Mesenteric fat pad (tissue), 1 donor: ENCODE results near the gene SETD5. TPM values are rescaled to one million over a fixed set of nuclear protein-coding genes. Genes with fewer than 3 reads are reported as not detected.
A peak's percentile ranks its signal among the peaks of the same experiment; 100 is the strongest.

Experiments used
- DNase-seq: peaks from one replicate; pipeline ENCODE4 v3.0.0-alpha.2; 2020; ENCODE audit warnings: low spot score
- total RNA-seq: library from RNA; stranded (reverse); fragmentation: NEBNext Ultra II Directional; extraction: Animal tissue kit (Norgen Biotek cat#: 25700); gene quantifications from one replicate; pipeline ENCODE4 v1.2.1, GENCODE V29; 2021
- donor health status: DM: yes; HTN: yes; CAD: no.

Gene SETD5
- total RNA-seq, 1 donor from 2014 or later, result 127 TPM

DNA sequence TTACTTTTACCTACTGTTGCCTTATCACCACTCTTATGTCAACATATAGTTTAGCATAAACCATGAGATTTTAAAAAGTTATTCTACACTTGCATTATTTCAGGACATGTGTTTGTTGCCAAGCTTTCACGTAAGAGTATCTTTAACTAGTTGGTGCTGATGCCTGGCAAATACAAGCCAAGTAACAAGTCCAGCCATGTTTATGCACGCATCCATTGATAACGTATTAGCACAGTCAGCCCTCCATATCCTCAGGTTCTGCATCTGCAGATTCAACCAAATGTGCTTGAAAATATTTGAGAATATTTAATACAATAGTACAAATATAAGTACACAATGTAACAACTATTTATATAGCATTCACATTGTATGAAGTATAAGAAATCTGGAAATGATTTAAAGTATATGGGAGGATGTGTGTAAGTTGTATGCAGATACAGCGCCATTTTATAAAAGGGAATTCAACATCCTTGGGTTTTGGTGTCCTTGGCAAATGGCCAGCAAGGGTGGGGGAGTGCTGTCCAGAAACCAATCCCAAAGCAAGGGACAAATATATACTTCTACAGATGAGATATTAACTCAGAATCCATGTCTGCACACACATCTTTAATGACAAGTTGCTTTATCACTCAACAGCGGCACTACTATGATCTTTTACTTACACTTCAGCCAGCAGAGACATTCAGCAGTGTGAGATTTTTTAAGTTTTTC lies 8.7 kb upstream of the SETD5 start:
- DNase-seq, result no peak

GRCh38 chr3:9390265-9390888 lies 7.0 kb upstream of the SETD5 start:
- no peak for DNase-seq

- no peak for DNase-seq
Measured at GRCh38 chr3:9392041-9392440, 5.4 kb upstream of the SETD5 start.

DNA sequence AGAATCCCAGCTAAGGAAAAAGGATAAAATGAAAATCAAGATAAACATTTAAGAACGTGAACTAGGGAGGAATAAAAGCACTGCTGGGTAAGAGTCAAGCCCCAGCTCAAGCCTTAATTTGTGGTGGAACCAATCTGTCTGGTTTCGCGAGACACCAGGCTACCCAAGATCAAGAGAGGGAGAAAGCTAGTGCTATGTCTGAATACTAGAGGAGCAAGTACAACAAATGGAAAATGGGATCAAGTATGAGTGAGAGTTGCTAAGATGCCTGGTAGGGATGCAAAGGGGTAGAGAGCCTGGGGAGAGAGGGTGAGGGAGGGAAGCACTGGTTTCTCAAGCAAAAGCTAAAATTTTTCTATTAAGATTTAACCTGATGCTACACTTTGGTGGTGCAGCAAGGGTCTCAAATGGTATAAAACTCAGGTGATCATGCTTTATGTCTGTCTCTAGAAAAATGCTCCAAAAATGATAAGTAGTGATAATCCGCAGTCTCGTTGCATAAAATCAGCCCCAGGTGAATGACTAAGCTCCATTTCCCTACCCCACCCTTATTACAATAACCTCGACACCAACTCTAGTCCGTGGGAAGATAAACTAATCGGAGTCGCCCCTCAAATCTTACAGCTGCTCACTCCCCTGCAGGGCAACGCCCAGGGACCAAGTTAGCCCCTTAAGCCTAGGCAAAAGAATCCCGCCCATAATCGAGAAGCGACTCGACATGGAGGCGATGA lies 1.7 kb upstream of the SETD5 start:
- DNase-seq, result no peak

- no peak for DNase-seq
Measured at GRCh38 chr3:9396301-9396631, 1.1 kb upstream of the SETD5 start.

GRCh38 chr3:9396632-9397331 lies 633 bp upstream of the SETD5 start:
- DNase-seq, result peak; percentile 99

DNA sequence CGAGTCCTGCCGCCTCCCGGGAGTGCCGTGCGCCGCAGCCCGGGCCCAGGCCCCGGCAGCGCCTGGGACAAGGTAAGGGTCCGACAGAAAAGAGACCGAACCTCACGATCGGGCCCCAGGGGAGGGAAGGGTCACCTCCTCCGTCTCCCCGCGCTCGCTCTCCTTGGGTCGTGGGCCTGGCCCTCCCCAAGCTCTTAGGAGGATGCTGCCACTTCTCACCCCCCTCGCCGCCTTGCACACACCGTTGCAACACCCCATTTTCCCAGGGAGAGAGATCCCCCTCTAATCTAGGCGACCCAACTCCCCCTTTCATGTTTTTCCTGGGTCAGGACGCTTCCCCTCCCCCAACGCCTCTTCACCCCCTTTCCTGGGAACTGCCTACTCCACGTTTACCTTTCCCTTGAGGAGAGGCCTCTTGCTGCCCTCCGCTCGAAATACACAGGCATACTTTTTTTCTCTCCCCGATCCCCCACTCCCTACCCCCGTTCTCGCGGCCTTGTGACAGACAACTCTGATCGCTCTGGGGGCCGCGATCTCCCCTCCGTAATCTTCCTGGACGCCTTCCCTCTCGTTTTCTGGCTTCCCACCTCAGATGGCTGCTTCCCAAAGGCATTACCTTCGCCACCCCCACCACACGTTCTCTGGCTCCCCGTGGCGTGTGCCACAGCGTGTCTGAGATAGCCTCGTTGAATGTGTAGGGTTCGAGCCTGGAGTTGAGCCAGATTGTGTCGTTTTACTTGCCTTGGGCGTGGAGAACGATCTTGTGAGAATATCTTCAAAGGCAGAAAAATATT lies 688 bp downstream of the SETD5 start:
- no peak for DNase-seq

GRCh38 chr3:9398700-9399336 lies 1.4 kb downstream of the SETD5 start:
- DNase-seq, result no peak

GRCh38 chr3:9399337-9399703 lies 1.9 kb downstream of the SETD5 start:
- DNase-seq, result no peak

DNA sequence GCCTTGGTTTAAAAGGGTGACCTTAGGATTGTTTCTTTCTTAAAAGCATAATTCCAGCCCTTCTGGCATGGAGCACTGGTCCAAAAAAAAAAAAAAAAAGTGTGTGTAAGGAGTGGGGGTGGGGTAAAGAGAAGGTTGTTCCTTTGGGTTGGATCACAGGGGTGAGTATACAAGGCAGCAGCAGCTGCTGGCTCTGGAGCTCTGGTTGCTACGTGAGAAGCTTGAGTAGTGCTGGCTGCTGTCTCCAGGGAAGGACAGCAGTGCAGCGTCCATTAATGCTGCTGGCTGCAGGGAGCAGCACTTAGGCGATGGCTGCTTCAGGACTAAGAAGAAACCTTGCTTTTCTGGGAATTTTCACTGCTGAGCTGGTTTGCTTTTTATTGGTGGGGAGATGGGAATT lies 2.3 kb downstream of the SETD5 start:
- DNase-seq, result no peak

GRCh38 chr3:9400616-9401015 lies 3.2 kb downstream of the SETD5 start:
- no peak for DNase-seq

- DNase-seq, result no peak
Measured at GRCh38 chr3:9401986-9402385, 4.6 kb downstream of the SETD5 start.

- DNase-seq, result no peak
Measured at GRCh38 chr3:9402410-9403228, 5.2 kb downstream of the SETD5 start.

DNA sequence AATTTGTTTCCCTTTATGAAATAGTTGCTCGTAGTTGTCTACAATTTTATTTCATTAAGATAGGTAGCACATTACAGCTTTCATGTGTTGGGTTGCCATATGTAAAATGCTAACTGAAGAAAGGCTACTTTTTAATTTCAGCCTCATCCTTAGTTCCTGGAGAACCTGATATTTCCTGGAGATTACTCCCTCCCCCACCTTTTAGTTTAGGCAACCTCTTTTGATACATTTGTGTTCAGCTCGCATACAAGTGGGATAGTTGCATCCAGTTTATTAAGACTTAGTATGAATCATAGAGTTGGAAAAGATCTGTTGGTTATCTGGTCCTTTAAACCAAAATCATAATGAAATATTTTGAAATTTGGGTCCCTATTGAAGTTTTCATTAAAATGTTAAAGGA lies 6.0 kb downstream of the SETD5 start:
- no peak for DNase-seq

DNA sequence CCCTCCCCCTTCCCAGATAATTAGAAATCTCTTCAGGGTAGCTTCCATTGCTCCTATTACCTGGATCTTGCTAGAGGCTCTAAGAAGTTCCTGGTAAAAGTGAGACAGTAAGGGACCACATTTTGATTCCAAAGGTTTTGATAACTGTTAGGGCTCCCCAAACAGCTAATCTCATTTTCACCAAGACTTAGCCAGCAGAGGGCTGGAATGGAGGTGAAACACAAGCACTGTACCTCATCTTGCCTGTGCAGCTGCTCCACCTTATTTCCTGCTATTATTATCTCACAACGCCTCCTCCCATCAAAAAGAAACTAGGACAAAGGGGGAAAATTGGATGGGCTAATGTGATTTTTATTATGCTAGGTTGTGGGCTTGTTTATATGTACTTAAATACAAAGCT lies 7.3 kb downstream of the SETD5 start:
- DNase-seq, result no peak

DNA sequence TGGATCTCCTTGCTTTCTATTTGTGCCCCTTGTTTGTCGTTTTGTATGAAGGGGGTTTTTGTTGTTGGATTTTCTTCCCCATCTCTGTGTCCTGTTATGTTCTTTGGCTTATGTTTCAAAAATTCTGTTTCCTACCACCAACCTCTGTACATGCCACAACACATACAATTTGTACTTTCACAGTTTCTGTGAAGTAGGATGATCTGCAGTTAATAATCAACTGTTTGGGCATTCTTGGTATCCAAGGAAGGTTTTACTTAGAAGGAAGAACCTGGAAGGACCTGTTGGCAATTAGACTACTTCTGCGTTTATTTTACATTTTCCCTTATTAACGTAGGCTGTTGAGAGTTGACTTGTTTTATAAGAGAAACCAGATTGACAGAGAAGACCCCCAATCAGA lies 8.3 kb downstream of the SETD5 start:
- no peak for DNase-seq

DNA sequence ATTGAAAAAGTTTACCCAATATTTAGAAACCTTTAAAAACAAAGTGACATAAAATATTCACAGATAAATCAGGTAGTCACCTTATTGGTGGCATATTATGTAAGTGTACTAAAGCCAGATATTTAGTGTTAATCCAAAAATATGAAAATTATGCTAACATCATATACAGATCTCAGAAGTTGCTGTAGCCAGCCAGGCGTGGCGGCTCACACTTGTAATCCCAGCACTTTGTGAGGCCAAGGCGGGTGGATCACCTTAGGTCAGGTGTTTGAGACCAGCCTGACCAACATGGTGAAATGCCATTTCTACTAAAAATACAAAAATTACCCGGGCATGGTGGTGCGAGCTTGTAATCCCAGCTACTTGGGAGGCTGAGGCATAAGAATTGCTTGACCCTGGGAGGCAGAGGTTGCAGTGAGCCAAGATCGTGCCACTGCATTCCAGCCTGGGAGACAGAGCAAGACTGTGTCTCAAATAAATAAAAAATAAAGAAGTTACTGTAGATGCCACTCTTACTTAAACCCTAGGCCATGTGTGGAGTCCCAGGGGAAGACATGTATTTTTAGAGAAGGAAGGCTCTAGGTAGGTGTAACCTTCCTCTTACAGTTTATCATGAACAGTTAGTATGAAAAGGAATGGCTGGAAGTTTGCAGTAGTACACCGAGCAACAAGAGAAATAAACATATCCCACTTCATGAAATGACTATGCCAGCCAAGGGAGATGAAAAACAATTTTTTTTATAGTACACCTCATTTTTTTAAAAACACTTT lies 9.6 kb downstream of the SETD5 start:
- DNase-seq, result no peak

DNA sequence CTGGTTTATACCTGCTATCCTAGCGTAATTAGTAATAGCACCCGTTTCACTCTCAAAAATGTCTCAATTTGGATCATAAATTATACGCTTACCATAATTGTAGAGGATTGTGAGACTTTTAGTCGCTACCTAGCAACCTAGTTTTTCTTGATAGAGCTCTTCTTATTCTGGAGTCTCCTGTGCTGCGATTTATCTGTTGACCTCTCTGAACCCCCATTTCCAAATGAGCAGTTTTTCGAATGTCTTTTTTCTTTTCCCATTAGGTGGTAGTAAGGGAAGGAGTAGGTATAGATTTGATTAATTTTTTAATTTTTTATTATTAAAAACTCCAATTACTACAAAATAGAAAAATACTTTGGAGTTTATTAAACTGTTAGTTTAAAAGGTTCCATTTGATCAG lies 10.6 kb downstream of the SETD5 start:
- DNase-seq, result no peak

- DNase-seq, result no peak
Measured at GRCh38 chr3:9408546-9408945, 11.1 kb downstream of the SETD5 start.
